IPS DF 4.7 (cell line): ENCODE results near the gene PCNX1.

Experiments
- DNase-seq: peaks from one replicate; pipeline ENCODE4 v3.0.0-alpha.2; 2013; ENCODE audit warnings: low spot score; ENCODE audit errors: extremely low read depth

Gene PCNX1

DNA sequence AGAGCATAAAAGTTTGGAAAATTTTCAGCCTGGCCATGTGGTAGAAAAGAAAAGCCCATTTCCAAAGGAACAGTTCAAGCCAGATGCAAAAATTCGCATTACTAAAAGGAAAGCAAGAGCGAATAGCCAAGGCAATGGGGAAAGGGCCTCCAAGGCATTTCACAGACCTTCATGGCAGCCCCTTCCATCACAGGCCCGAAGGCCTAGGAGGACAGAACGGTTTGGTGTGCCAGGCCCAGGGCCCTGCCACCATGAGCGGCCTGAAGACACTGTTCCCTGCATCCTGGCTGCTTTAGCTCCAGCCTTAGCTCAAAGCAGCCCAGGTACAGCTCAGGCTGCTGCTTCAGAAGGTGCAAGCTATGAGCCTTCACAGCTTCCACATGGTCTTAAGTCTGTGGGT lies 243.5 kb downstream of the PCNX1 start:
- DNase-seq: no peak

DNA sequence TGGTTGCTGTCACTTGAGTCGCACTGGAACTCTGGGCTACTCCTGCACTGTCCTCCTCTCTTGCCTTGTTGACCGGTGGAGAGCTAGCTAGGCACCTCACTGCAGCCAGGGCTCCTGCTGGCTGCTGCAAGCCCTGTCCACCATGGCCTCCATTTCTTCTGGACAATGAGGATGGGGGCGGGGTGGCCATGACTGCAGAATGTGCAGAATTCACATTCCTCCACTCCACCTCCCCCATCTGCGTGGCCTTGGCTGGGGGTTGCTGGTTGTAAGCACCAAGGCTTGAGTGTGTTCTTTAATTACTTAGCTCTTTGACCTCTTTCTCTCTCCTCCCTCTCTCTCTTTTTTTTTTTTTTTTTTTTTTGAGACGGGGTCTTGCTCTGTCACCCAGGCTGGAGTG lies 248.5 kb downstream of the PCNX1 start:
- DNase-seq: no peak

DNA sequence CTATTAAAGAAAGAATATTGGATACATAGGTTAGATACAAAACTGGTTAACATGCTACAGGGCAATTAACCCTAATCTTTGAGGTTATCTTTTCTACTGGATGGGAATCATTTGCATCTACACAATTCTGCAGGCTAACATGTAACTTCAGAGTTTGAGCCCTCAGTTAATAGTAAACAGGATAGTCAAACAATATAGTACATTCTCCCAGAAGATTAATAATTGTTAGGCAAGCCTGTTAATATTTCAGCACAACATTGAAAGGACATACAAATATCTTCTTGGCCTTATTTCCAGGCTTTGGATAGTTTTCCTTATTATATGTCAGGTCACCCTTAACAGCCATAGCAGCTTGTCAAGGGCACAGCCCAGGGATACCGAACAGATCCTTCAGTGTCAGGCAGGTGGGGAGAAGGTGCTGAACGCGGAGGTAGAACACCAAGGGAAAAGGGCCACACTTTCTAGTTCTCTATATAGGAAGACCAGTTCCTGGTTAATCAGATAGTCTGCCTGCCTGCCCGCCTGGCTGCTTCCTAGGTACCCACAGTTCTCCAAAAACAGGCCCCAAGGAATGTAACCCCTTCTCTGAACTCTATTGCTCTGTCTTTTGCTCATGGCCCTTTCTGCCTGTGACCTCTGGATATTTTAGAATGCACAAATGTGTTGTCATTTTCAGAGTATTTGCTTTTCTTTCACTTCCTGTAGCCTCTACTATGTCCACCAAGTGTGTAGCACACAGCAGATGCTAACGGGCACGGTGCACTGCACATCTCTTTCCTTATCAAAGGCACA lies 256.0 kb downstream of the PCNX1 start:
- DNase-seq: no peak

DNA sequence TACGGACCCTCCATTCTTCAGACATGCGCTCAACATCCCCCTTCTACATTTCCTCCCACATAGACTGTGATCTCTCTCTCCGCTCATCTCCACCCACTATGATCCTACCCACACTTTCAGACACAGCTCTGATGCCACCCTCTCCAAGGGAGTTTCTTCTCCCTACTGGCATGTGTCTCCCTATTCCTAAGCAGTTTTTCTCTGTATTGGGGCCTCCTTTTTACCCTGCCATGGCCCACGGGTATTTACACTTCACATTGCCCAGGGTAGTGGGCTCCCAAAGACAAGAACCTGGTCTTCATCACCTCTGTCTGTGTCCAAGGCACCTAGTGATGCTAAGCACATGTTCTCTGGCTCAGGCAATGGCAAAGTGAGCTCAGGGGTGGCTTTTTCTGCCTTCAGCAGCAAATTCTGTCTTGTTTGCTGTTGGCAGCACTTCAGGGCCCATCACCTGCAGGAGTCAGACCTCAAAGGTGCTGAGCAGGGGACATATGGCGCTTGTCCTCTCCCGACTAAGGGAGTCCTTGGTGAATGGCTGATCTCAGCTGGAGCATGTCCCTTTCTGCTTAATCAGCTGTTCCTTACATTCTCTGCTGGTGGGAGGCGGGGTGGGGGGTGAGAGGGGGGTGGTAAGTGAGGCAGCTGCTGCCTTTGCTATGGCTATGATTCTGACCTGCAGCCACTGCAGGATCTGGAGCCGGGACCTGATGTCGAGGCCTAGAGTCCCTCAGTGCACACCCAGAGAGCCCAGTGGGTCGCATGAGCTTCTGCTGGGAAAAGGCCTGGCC lies 256.8 kb downstream of the PCNX1 start:
- DNase-seq: no peak
